Measurements from ENCODE around the gene TTC23. TPM values are rescaled to one million over a fixed set of nuclear protein-coding genes. Genes with fewer than 3 reads are reported as not detected.

TTC23 gene
- total RNA-seq, 2 donors from 2014 or later = 14.1 to 19.3 TPM

- Histone ChIP-seq H3K9me3 (no peaks in the 10 kb centered on the region), H3K36me3 (no peaks in the 10 kb centered on the region), H3K27me3 (no peaks in the 10 kb centered on the region), H3K4me3 (no peak overlapping the region), H3K9ac (ENCODE audit: low read depth in 2 of 2, low read length in 2 of 2) (no peak overlapping the region), H3K27ac (no peak overlapping the region), H3K4me1 (no peaks in the 10 kb centered on the region)
- DNase-seq = no peak
- TF ChIP-seq, protein P1, sequence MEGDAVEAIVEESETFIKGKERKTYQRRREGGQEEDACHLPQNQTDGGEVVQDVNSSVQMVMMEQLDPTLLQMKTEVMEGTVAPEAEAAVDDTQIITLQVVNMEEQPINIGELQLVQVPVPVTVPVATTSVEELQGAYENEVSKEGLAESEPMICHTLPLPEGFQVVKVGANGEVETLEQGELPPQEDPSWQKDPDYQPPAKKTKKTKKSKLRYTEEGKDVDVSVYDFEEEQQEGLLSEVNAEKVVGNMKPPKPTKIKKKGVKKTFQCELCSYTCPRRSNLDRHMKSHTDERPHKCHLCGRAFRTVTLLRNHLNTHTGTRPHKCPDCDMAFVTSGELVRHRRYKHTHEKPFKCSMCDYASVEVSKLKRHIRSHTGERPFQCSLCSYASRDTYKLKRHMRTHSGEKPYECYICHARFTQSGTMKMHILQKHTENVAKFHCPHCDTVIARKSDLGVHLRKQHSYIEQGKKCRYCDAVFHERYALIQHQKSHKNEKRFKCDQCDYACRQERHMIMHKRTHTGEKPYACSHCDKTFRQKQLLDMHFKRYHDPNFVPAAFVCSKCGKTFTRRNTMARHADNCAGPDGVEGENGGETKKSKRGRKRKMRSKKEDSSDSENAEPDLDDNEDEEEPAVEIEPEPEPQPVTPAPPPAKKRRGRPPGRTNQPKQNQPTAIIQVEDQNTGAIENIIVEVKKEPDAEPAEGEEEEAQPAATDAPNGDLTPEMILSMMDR (IDR thresholded peaks at IDR 0.05) = no peak
- intact Hi-C loops (cut with DNase I) = no loop called here
Observed at GRCh38 chr15:99132634-99133287, 116.6 kb downstream of the TTC23 start.

- DNase-seq = no peak
- no peak overlapping the region for H3K27ac ChIP-seq
- H3K4me1 ChIP-seq = no peaks in the 10 kb centered on the region
- no peak overlapping the region for H3K4me3 ChIP-seq
- H3K36me3 ChIP-seq = no peaks in the 10 kb centered on the region
- no peaks in the 10 kb centered on the region for H3K27me3 ChIP-seq
- intact Hi-C loops (cut with DNase I) = no loop called here
- TF ChIP-seq, protein P1 (IDR thresholded peaks at IDR 0.05) = no peak
- H3K9me3 ChIP-seq = no peaks in the 10 kb centered on the region
- no peak overlapping the region for H3K9ac ChIP-seq (ENCODE audit: low read depth in 2 of 2, low read length in 2 of 2)
Observed at GRCh38 chr15:99132122-99132521, 117.3 kb downstream of the TTC23 start.

GRCh38 chr15:99131441-99132023 is 117.8 kb downstream of the TTC23 start:
- no peak overlapping the region for H3K27ac ChIP-seq
- no peaks in the 10 kb centered on the region for H3K4me1 ChIP-seq
- H3K27me3 ChIP-seq = no peaks in the 10 kb centered on the region
- no peak overlapping the region for H3K4me3 ChIP-seq
- intact Hi-C loops (cut with DNase I) = no loop called here
- no peak for DNase-seq
- TF ChIP-seq, protein P1 (IDR thresholded peaks at IDR 0.05) = no peak
- no peaks in the 10 kb centered on the region for H3K36me3 ChIP-seq
- no peaks in the 10 kb centered on the region for H3K9me3 ChIP-seq
- H3K9ac ChIP-seq (ENCODE audit: low read depth in 2 of 2, low read length in 2 of 2) = no peak overlapping the region

DNA sequence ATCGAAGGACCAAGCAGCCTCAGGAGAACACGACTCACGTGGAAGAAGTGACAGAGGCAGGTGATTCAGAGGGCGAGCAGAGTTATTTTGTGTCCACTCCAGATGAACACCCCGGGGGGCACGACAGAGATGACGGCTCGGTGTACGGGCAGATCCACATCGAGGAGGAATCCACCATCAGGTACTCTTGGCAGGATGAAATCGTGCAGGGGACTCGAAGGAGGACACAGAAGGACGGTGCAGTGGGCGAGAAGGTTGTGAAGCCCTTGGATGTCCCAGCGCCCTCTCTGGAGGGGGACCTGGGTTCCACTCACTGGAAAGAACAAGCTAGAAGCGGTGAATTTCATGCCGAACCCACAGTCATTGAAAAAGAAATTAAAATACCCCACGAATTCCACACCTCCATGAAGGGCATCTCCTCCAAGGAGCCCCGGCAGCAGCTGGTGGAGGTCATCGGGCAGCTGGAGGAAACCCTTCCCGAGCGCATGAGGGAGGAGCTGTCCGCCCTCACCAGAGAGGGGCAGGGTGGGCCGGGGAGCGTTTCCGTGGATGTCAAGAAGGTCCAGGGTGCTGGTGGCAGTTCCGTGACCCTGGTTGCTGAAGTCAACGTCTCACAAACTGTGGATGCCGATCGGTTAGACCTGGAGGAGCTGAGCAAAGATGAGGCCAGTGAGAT is 118.5 kb downstream of the TTC23 start:
- TF ChIP-seq, protein P1 (IDR thresholded peaks at IDR 0.05) = no peak
- Histone ChIP-seq H3K36me3 (no peaks in the 10 kb centered on the region), H3K9me3 (no peaks in the 10 kb centered on the region), H3K4me1 (no peaks in the 10 kb centered on the region), H3K27me3 (no peaks in the 10 kb centered on the region), H3K9ac (ENCODE audit: low read depth in 2 of 2, low read length in 2 of 2) (no peak overlapping the region), H3K4me3 (no peak overlapping the region), H3K27ac (no peak overlapping the region)
- intact Hi-C loops (cut with DNase I) = no loop called here
- DNase-seq = no peak

DNA sequence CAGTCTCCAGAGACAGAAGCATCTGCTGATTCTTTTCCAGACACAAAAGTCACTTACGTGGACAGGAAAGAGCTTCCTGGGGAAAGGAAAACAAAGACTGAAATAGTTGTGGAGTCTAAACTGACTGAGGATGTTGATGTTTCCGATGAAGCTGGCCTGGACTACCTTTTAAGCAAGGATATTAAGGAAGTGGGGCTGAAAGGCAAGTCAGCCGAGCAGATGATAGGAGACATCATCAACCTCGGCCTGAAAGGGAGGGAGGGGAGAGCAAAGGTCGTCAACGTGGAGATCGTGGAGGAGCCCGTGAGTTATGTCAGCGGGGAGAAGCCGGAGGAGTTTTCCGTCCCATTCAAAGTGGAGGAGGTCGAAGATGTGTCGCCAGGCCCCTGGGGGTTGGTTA is 119.1 kb downstream of the TTC23 start:
- Histone ChIP-seq H3K27ac (no peak overlapping the region), H3K36me3 (no peaks in the 10 kb centered on the region), H3K9ac (ENCODE audit: low read depth in 2 of 2, low read length in 2 of 2) (no peak overlapping the region), H3K27me3 (no peaks in the 10 kb centered on the region), H3K9me3 (no peaks in the 10 kb centered on the region), H3K4me1 (no peaks in the 10 kb centered on the region), H3K4me3 (no peak overlapping the region)
- intact Hi-C loops (cut with DNase I) = no loop called here
- no peak for DNase-seq
- TF ChIP-seq, protein P1 (IDR thresholded peaks at IDR 0.05) = no peak

All from colonic mucosa (tissue), 4 donors.